RWPE2 (cell line): ENCODE data around the gene SLC1A4.

Source experiments
- ATAC-seq: fragments of 200-7000 bp; cut with Tn5 transposase; 3 replicates; pipeline ENCODE4 v1.9.1; 2021; ENCODE audit warnings: low read depth
- DNase-seq: peaks from one replicate; pipeline ENCODE4 v3.0.0-alpha.2; 2020; ENCODE audit warnings: low spot score
- H3K27ac ChIP-seq: fragments of 450-650 bp; 2 replicates; pipeline ENCODE4 v1.5.1; 2017; ENCODE audit warnings: mild to moderate bottlenecking; ENCODE audit not compliant: poor library complexity, severe bottlenecking
- H3K27me3 ChIP-seq: fragments of 250-450 bp; sonication (Bioruptor Pico); 2 replicates; pipeline ENCODE4 v1.5.1; 2021; ENCODE audit warnings: mild to moderate bottlenecking, moderate library complexity; ENCODE audit not compliant: insufficient read depth, poor library complexity, severe bottlenecking
- H3K36me3 ChIP-seq: fragments of 250-450 bp; sonication (Bioruptor Pico); 2 replicates; pipeline ENCODE4 v1.5.1; 2020; ENCODE audit warnings: low read depth, mild to moderate bottlenecking, moderate library complexity
- H3K4me1 ChIP-seq: fragments of 250-450 bp; sonication (Bioruptor Pico); 2 replicates; pipeline ENCODE4 v1.5.1; 2021; ENCODE audit warnings: mild to moderate bottlenecking, moderate library complexity; ENCODE audit not compliant: insufficient read depth, poor library complexity, severe bottlenecking
- H3K4me3 ChIP-seq: fragments of 250-450 bp; sonication (Bioruptor Pico); 2 replicates; pipeline ENCODE4 v1.5.1; 2021; ENCODE audit warnings: mild to moderate bottlenecking, moderate library complexity; ENCODE audit not compliant: severe bottlenecking
- H3K9me3 ChIP-seq: fragments of 250-450 bp; sonication (Bioruptor Pico); 2 replicates; pipeline ENCODE4 v1.5.1; 2021; ENCODE audit warnings: mild to moderate bottlenecking, moderate library complexity; ENCODE audit not compliant: severe bottlenecking
- TF ChIP-seq, protein P1 (sequence below): fragments of 450-650 bp; IDR thresholded peaks from one replicate; pipeline ENCODE4 v1.5.1; 2017; ENCODE audit warnings: mild to moderate bottlenecking, moderate library complexity; ENCODE audit not compliant: poor library complexity, severe bottlenecking

Gene SLC1A4

DNA sequence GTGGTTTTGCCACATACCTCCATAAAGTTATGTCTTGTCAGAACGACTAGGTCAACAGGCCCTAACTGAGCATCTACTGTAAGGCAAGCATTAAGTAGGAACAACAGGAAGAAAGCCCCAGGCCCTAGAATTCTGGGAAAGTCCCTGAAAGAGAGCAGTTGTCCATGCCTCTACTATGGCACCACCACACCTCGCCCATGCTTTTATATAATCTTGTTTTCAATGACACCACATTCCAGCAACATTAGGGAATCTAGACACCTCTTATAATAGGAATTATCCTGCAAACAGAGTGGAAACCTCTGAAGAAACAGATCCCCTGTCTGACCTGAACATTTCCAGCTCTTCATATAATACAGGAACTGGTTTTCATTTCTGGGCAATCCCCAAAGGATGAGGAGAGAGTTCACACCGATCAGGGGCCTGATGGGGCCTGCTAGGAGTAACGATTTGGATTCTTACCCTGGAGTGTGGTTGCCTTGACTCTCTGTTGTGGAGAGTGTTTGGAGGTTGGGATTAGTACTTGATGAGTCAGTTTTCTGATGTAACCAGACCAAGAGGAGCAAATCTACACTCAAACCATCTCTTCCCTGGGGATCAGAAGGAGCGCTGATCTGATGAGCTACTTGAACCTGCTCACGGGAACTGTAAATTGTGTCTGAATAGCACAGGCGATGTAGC, 35.1 kb downstream of the SLC1A4 start:
- H3K27ac ChIP-seq: no peak overlapping the region
- H3K36me3 ChIP-seq: no peaks in the 10 kb centered on the region
- peaks cover 6% of the 10 kb centered on the region for H3K4me1 ChIP-seq
- TF ChIP-seq, protein P1, sequence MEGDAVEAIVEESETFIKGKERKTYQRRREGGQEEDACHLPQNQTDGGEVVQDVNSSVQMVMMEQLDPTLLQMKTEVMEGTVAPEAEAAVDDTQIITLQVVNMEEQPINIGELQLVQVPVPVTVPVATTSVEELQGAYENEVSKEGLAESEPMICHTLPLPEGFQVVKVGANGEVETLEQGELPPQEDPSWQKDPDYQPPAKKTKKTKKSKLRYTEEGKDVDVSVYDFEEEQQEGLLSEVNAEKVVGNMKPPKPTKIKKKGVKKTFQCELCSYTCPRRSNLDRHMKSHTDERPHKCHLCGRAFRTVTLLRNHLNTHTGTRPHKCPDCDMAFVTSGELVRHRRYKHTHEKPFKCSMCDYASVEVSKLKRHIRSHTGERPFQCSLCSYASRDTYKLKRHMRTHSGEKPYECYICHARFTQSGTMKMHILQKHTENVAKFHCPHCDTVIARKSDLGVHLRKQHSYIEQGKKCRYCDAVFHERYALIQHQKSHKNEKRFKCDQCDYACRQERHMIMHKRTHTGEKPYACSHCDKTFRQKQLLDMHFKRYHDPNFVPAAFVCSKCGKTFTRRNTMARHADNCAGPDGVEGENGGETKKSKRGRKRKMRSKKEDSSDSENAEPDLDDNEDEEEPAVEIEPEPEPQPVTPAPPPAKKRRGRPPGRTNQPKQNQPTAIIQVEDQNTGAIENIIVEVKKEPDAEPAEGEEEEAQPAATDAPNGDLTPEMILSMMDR: no peak
- no peak overlapping the region for H3K4me3 ChIP-seq
- ATAC-seq: peak; percentile 82
- H3K27me3 ChIP-seq: no peaks in the 10 kb centered on the region
- DNase-seq: no peak
- no peaks in the 10 kb centered on the region for H3K9me3 ChIP-seq

DNA sequence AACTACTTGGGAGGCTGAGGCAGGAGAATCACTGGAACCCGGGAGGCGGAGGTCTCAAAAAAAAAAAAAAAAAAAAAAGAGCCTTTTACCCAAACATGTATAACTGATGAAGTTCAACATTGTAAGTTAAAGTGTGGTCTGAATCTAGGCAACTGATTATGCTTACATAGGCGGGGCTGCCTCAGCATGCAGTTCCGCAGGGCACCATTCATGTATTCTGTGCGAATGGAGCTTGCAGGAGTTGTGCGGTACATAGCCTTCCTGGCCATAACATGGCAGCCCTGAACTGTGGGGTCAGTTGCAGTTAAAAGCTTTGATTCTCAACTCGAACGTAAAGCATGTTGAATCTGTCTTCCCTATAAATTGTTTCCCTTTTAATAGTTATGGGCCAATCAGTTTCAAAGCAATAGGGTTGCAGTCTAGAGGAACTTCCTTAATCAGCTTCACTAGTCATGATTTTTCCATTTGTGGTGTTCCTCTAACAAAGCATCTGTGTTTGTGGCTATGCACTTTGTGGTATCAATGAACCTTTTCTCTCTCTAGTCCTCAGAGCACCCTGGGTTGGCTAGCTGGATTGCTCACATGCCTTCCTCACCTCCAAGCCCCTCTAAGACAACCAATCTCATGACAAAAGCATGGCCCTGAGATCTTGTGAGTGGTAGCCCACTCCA, 36.4 kb downstream of the SLC1A4 start:
- Histone ChIP-seq H3K36me3 (no peaks in the 10 kb centered on the region), H3K27ac (no peak overlapping the region), H3K27me3 (no peaks in the 10 kb centered on the region), H3K4me3 (no peak overlapping the region), H3K4me1 (peaks cover 6% of the 10 kb centered on the region), H3K9me3 (no peaks in the 10 kb centered on the region)
- no peak for ATAC-seq
- TF ChIP-seq, protein P1: no peak
- no peak for DNase-seq

DNA sequence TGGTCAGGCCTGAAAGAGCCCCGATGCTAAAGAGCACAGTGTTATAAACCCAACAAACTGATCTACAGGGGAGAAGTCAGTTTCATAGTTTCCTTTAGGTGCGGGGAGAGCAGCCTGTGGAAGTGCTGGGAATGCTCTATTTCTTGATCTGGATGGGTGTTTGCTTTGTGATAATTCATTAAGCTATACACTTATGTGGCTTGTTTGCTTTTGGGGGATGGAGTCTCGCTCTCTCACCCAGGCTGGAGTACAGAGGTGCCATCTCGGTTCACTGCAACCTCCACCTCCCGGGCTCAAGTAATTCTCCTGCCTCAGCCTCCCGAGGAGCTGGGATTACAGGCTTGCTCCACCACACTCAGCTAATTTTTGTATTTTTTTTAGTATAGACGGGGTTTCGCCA, 37.0 kb downstream of the SLC1A4 start:
- TF ChIP-seq, protein P1: no peak
- Histone ChIP-seq H3K27ac (no peak overlapping the region), H3K36me3 (no peaks in the 10 kb centered on the region), H3K4me3 (no peak overlapping the region), H3K9me3 (no peaks in the 10 kb centered on the region), H3K4me1 (peaks cover 6% of the 10 kb centered on the region), H3K27me3 (no peaks in the 10 kb centered on the region)
- no peak for DNase-seq
- no peak for ATAC-seq

DNA sequence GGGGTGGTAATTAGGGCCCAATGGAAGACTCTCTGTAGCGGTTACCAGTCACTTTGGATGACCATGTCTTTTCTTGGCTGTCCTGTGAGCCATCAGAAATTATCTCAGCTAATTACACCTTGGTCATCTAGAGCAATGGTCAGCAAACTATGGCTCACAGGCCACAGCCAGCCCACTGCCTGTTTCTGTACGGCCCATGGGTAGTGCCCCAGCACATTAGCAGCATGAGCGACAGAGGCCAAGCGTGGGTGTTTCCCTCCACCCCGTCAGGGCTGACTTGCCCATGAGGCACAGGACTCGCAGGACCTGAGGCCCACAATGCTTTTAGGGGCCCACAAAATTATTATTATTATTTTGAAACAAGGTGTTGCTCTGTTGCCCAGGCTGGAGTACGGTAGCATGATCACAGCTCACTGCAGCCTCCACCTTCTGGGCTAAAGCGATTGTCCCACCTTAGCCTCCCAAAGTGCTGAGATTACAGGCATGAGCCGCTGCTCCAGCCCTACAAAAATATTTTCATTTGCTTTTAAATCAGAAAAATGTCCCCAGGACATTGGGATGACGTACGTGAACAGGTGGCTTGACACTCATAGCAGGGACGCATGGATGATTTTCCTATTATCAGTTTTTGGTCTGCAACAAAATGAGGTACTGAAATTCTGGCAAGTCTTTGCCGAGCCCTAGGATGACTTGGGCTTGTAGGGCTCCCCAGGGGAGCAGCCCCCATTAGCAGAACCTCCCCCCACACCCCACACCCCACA, 37.7 kb downstream of the SLC1A4 start:
- no peaks in the 10 kb centered on the region for H3K27me3 ChIP-seq
- ATAC-seq (no peak), DNase-seq (no peak)
- H3K4me3 ChIP-seq: no peak overlapping the region
- no peak overlapping the region for H3K27ac ChIP-seq
- TF ChIP-seq, protein P1: no peak
- H3K4me1 ChIP-seq: peaks cover 6% of the 10 kb centered on the region
- no peaks in the 10 kb centered on the region for H3K9me3 ChIP-seq
- no peaks in the 10 kb centered on the region for H3K36me3 ChIP-seq
